PC-9 (cell line): Measurements from ENCODE around the gene EDN1. TPM values are rescaled to one million over a fixed set of nuclear protein-coding genes. Genes with fewer than 3 reads are reported as not detected.
A peak's percentile ranks its signal among the peaks of the same experiment; 100 is the strongest.

ENCODE experiments used
- BruUV-seq: library from RNA; stranded (reverse); fragments of 400-500 nt; replicated peaks from 2 replicates; lab custom pipeline; 2021; lab: Mats Ljungman, UMichigan
- CTCF ChIA-PET: fragments of 300-600 bp; sonication (Branson Sonifier 250); formaldehyde crosslinking; loops from one replicate; lab custom pipeline; 2022; ENCODE audit warnings: antibody characterized with exemption; lab: Charles Lee
- POLR2A ChIA-PET: fragments of 300-600 bp; sonication (Branson Sonifier 250); formaldehyde crosslinking; loops from one replicate; lab custom pipeline; 2022; ENCODE audit warnings: antibody characterized with exemption; ENCODE audit not compliant: unreplicated experiment; lab: Charles Lee
- DNase-seq, 2 experiments: peaks; one replicate each; pipeline versions ENCODE4 v3.0.0 to v3.0.0-alpha.2; 2015 to 2022; ENCODE audit warnings: mixed read lengths in 1 of 2
- H2AFZ ChIP-seq: fragments of 200-600 bp; sonication (generic); 2 replicates; pipeline ENCODE4 v1.8.1; 2017; ENCODE audit warnings: antibody characterized with exemption
- H3F3A ChIP-seq: fragments of 200-600 bp; sonication (generic); 2 replicates; pipeline ENCODE4 v1.8.1; 2017; ENCODE audit warnings: antibody characterized with exemption, mild to moderate bottlenecking, low read depth; ENCODE audit not compliant: insufficient read depth
- H3K27ac ChIP-seq: fragments of 200-600 bp; sonication (generic); 2 replicates; pipeline ENCODE4 v1.6.1; 2016; ENCODE audit warnings: mixed run types
- H3K27me3 ChIP-seq: fragments of 200-600 bp; sonication (generic); 2 replicates; pipeline ENCODE4 v1.6.1; 2016; ENCODE audit warnings: low read depth, mixed run types; ENCODE audit not compliant: insufficient read depth
- H3K36me3 ChIP-seq: fragments of 200-600 bp; sonication (generic); 2 replicates; pipeline ENCODE4 v1.6.1; 2016; ENCODE audit warnings: low read depth, mixed run types
- H3K4me1 ChIP-seq: fragments of 200-600 bp; sonication (generic); replicated peaks from 2 replicates; pipeline ENCODE4 v1.6.1; 2016; ENCODE audit warnings: mixed run types; ENCODE audit not compliant: insufficient read depth
- H3K4me2 ChIP-seq: fragments of 200-600 bp; sonication (generic); 2 replicates; pipeline ENCODE4 v1.6.1; 2017; ENCODE audit warnings: mixed run types
- H3K4me3 ChIP-seq: fragments of 200-600 bp; sonication (generic); 2 replicates; pipeline ENCODE4 v1.6.1; 2016; ENCODE audit warnings: mixed run types
- H3K79me2 ChIP-seq: fragments of 200-600 bp; sonication (generic); 2 replicates; pipeline ENCODE4 v1.6.1; 2017; ENCODE audit warnings: low read depth, mixed run types
- H3K9me2 ChIP-seq: fragments of 200-600 bp; sonication (generic); 2 replicates; pipeline ENCODE4 v1.8.1; 2017; ENCODE audit warnings: mild to moderate bottlenecking; ENCODE audit not compliant: insufficient read depth
- H3K9me3 ChIP-seq: fragments of 200-600 bp; sonication (generic); 2 replicates; pipeline ENCODE4 v1.8.1; 2016; ENCODE audit warnings: low read depth; ENCODE audit not compliant: insufficient read depth
- H4K20me1 ChIP-seq: fragments of 200-600 bp; sonication (generic); 2 replicates; pipeline ENCODE4 v1.8.1; 2017; ENCODE audit not compliant: insufficient read depth
- CTCF ChIP-seq: fragments of 200-600 bp; sonication (generic); conservative IDR thresholded peaks from 2 replicates; pipeline ENCODE4 v1.6.1; 2017; ENCODE audit warnings: mixed run types, antibody characterized with exemption, mild to moderate bottlenecking, moderate library complexity
- EZH2 ChIP-seq: fragments of 200-600 bp; sonication (generic); IDR thresholded peaks from 2 replicates; pipeline ENCODE4 v1.8.0; 2017; ENCODE audit warnings: antibody characterized with exemption, low read depth
- intact Hi-C: fragments of 100-400 bp; cut with micrococcal nuclease; formaldehyde crosslinking; loops from one replicate; pipeline ENCODE4 v1.10.0; 2022; ENCODE audit not compliant: unreplicated experiment
- total RNA-seq: library from RNA; stranded (reverse); gene quantifications from 2 replicates; pipeline ENCODE4 v1.2.3, GENCODE V29; 2021

Gene EDN1
- total RNA-seq, 1 experiment from 2014 or later, result 3.3 TPM

GRCh38 chr6:12295558-12296254 lies 5.5 kb downstream of the EDN1 start:
- Histone ChIP-seq H3K9me2 (no peaks in the 10 kb centered on the region), H2AFZ (no peak overlapping the region), H3K4me1 (peaks cover 30% of the 10 kb centered on the region), H3K27me3 (no peaks in the 10 kb centered on the region), H4K20me1 (no peaks in the 10 kb centered on the region), H3K27ac (no peak overlapping the region), H3K9me3 (no peaks in the 10 kb centered on the region), H3K79me2 (peaks cover 20% of the 10 kb centered on the region), H3F3A (peaks cover 18% of the 10 kb centered on the region), H3K4me3 (no peak overlapping the region), H3K4me2 (no peak overlapping the region), H3K36me3 (peaks cover 35% of the 10 kb centered on the region)
- BruUV-seq, result TSS peak; percentile 95
- no peak for DNase-seq
- ChIA-PET CTCF (interaction anchor here (0.8 to 1.6 kb wide), 2 partner anchors 19 to 307 kb away, joined by 3 to 6 read pairs; no protein-coding TSS in a partner anchor), POLR2A (no interaction called here)
- no peak for TF ChIP-seq EZH2
- TF ChIP-seq CTCF, result no peak
- intact Hi-C loops, result loop anchor here (1.0 kb wide), 1 partner anchor 19 kb away; no protein-coding TSS in a partner anchor

GRCh38 chr6:12296255-12296573 lies 6.1 kb downstream of the EDN1 start:
- intact Hi-C loops, result loop anchor here (1.0 kb wide), 1 partner anchor 18 kb away; no protein-coding TSS in a partner anchor
- TF ChIP-seq CTCF (no peak), EZH2 (no peak)
- H3K4me2 ChIP-seq, result no peak overlapping the region
- peaks cover 35% of the 10 kb centered on the region for H3K36me3 ChIP-seq
- BruUV-seq, result no TSS peak
- H3K9me2 ChIP-seq, result no peaks in the 10 kb centered on the region
- no peaks in the 10 kb centered on the region for H3K9me3 ChIP-seq
- peaks cover 29% of the 10 kb centered on the region for H3K4me1 ChIP-seq
- H4K20me1 ChIP-seq, result no peaks in the 10 kb centered on the region
- no peaks in the 10 kb centered on the region for H3K27me3 ChIP-seq
- CTCF ChIA-PET, result interaction anchor here (0.6 kb wide), 1 partner anchor 641 kb away, joined by 5 read pairs; no protein-coding TSS in a partner anchor
- H2AFZ ChIP-seq, result no peak overlapping the region
- peak in 1 of 2 experiments; percentile 60 for DNase-seq
- POLR2A ChIA-PET, result no interaction called here
- H3K4me3 ChIP-seq, result no peak overlapping the region
- no peak overlapping the region for H3K27ac ChIP-seq
- peaks cover 20% of the 10 kb centered on the region for H3K79me2 ChIP-seq
- H3F3A ChIP-seq, result peaks cover 13% of the 10 kb centered on the region; the same call in 1 of the 2 replicates

- CTCF ChIA-PET, result interaction anchor here (0.6 to 0.7 kb wide), 2 partner anchors 642 to 864 kb away, joined by 3 to 5 read pairs; no protein-coding TSS in a partner anchor
- H3K4me2 ChIP-seq, result no peak overlapping the region
- BruUV-seq, result no TSS peak
These were observed 6.4 kb downstream of the EDN1 start for GRCh38 chr6:12296604-12297003.

More at GRCh38 chr6:12296604-12297003, 6.4 kb downstream of the EDN1 start:
- peaks cover 9% of the 10 kb centered on the region; the same call in 1 of the 2 replicates for H3F3A ChIP-seq
- H2AFZ ChIP-seq, result no peak overlapping the region
- H3K4me1 ChIP-seq, result peaks cover 25% of the 10 kb centered on the region
- no peaks in the 10 kb centered on the region for H3K9me2 ChIP-seq
- POLR2A ChIA-PET, result interaction anchor here (0.5 kb wide), 1 partner anchor 18 kb away, joined by 3 read pairs; no protein-coding TSS in a partner anchor
- H4K20me1 ChIP-seq, result no peaks in the 10 kb centered on the region
- H3K36me3 ChIP-seq, result peaks cover 35% of the 10 kb centered on the region
- H3K27me3 ChIP-seq, result no peaks in the 10 kb centered on the region
- intact Hi-C loops, result loop anchor here (1.0 kb wide), 1 partner anchor 18 kb away; no protein-coding TSS in a partner anchor
- H3K9me3 ChIP-seq, result no peaks in the 10 kb centered on the region
- TF ChIP-seq CTCF (no peak), EZH2 (no peak)
- no peak overlapping the region for H3K27ac ChIP-seq
- no peak for DNase-seq
- peaks cover 16% of the 10 kb centered on the region for H3K79me2 ChIP-seq
- H3K4me3 ChIP-seq, result no peak overlapping the region
